ENCODE measurements around the gene TAS2R20. TPM values are rescaled to one million over a fixed set of nuclear protein-coding genes. Genes with fewer than 3 reads are reported as not detected.

Gene TAS2R20
- total RNA-seq, 4 donors from 2014 or later = 2.6 to 4.6 (median 4.3) TPM

- DNase-seq (ENCODE audit: low spot score) (no peak), ATAC-seq (ENCODE audit: low FRiP score) (no peak)
- TF ChIP-seq CTCF (IDR thresholded peaks at IDR 0.05) = no peak
Measured at GRCh38 chr12:10960211-10960610, 37.9 kb downstream of the TAS2R20 start.

GRCh38 chr12:10959804-10960203, 38.3 kb downstream of the TAS2R20 start:
- ATAC-seq (ENCODE audit: low FRiP score) (no peak), DNase-seq (ENCODE audit: low spot score) (no peak)
- no peak for TF ChIP-seq CTCF (IDR thresholded peaks at IDR 0.05)

- DNase-seq (ENCODE audit: low spot score) (no peak), ATAC-seq (ENCODE audit: low FRiP score) (no peak)
- TF ChIP-seq CTCF (IDR thresholded peaks at IDR 0.05) = no peak
Measured at GRCh38 chr12:10957741-10958140, 40.4 kb downstream of the TAS2R20 start.

- ATAC-seq (ENCODE audit: low FRiP score) (no peak), DNase-seq (ENCODE audit: low spot score) (no peak)
- TF ChIP-seq CTCF (IDR thresholded peaks at IDR 0.05) = no peak
Measured at GRCh38 chr12:10956085-10956484, 42.0 kb downstream of the TAS2R20 start.

- TF ChIP-seq CTCF (IDR thresholded peaks at IDR 0.05) = no peak
- ATAC-seq (ENCODE audit: low FRiP score) = no peak
- DNase-seq (ENCODE audit: low spot score) = no peak
Measured at GRCh38 chr12:10952645-10953044, 45.5 kb downstream of the TAS2R20 start.

Other genes starting within 250 kb of the TAS2R20 start
- gene TAS2R7, start 195.7 kb downstream of the TAS2R20 start, total RNA-seq = not detected
- not detected for gene TAS2R8, start 191.0 kb downstream of the TAS2R20 start, total RNA-seq
- gene TAS2R9, start 188.1 kb downstream of the TAS2R20 start, total RNA-seq = not detected
- gene TAS2R10, start 171.9 kb downstream of the TAS2R20 start, total RNA-seq = 1 to 10 TPM in 1 of 4 donors, under 1 TPM in 1, not detected in 2; 0.88 to 1.9 TPM
- gene PRR4, start 148.8 kb downstream of the TAS2R20 start, total RNA-seq = 1 to 10 TPM; 1.5 to 2.5 (median 1.8) TPM
- gene PRH1, start 114.0 kb downstream of the TAS2R20 start, total RNA-seq = 10 to 100 TPM; 23.2 to 38.0 (median 30.1) TPM
- 1 to 10 TPM; 1.3 to 5.5 (median 3.0) TPM for gene TAS2R13, start 88.7 kb downstream of the TAS2R20 start, total RNA-seq
- gene PRH2, start 69.1 kb downstream of the TAS2R20 start, total RNA-seq = not detected
- 1 to 10 TPM; 1.9 to 8.7 (median 3.0) TPM for gene TAS2R14, start 59.0 kb downstream of the TAS2R20 start, total RNA-seq
- 10 to 100 TPM in 1 of 4 donors, 1 to 10 TPM in 3; 2.0 to 12.1 (median 3.8) TPM for gene TAS2R50, start 11.4 kb downstream of the TAS2R20 start, total RNA-seq
- 10 to 100 TPM in 1 of 4 donors, 1 to 10 TPM in 3; 3.2 to 10.7 (median 7.1) TPM for gene TAS2R19, start 24.3 kb upstream of the TAS2R20 start, total RNA-seq
- 10 to 100 TPM in 1 of 4 donors, 1 to 10 TPM in 3; 2.4 to 10.9 (median 5.0) TPM for gene TAS2R31, start 33.1 kb upstream of the TAS2R20 start, total RNA-seq
- 1 to 10 TPM; 1.5 to 6.6 (median 2.9) TPM for gene TAS2R46, start 64.0 kb upstream of the TAS2R20 start, total RNA-seq
- gene TAS2R43, start 94.0 kb upstream of the TAS2R20 start, total RNA-seq = 1 to 10 TPM; 1.4 to 8.0 (median 3.0) TPM
- gene TAS2R30, start 136.3 kb upstream of the TAS2R20 start, total RNA-seq = 10 to 100 TPM in 1 of 4 donors, 1 to 10 TPM in 3; 2.5 to 17.8 (median 8.5) TPM
- 1 to 10 TPM; 5.0 to 9.6 (median 6.6) TPM for gene SMIM10L1, start 172.9 kb upstream of the TAS2R20 start, total RNA-seq
- not detected for gene TAS2R42, start 188.6 kb upstream of the TAS2R20 start, total RNA-seq